ENCODE measurements around the gene BBX. TPM values are rescaled to one million over a fixed set of nuclear protein-coding genes. Genes with fewer than 3 reads are reported as not detected.

BBX gene
- total and polyA plus RNA-seq, 2 of the 13 experiments (the other 11 are each of a cell fraction or from before 2014, with no cell fraction given), result 13.7 to 23.2 TPM

DNA sequence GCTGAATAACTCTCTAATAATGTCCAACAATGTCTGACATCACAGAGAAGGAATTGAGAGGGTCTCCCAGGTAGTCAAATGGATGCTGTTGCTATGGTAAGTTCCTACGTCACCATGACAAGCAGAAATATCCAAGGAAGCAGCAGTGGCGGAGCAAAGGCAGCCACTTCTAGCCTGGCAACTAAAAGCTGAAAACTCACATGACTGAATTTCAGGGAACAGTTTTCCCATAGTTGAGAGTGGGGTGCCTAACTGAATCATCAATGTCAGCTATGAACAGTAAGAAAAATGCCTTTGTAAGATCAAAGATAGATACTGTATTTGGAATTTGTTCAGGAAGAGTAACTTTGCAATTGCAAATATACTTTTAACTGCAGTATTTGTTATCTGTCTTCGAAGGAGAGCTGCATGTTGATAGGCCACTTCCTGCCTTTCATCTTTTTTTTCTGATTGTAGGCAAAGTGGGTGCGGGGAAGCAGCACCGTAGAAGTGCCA is 161.7 kb downstream of the BBX start (continued):
- TF ChIP-seq IKZF4 (CRISPR knock-in tag; IDR thresholded peaks at IDR 0.05; ENCODE audit: borderline replicate concordance, low read depth, not compliant biosample characterization), result no peak
- TF ChIP-seq, protein P1, sequence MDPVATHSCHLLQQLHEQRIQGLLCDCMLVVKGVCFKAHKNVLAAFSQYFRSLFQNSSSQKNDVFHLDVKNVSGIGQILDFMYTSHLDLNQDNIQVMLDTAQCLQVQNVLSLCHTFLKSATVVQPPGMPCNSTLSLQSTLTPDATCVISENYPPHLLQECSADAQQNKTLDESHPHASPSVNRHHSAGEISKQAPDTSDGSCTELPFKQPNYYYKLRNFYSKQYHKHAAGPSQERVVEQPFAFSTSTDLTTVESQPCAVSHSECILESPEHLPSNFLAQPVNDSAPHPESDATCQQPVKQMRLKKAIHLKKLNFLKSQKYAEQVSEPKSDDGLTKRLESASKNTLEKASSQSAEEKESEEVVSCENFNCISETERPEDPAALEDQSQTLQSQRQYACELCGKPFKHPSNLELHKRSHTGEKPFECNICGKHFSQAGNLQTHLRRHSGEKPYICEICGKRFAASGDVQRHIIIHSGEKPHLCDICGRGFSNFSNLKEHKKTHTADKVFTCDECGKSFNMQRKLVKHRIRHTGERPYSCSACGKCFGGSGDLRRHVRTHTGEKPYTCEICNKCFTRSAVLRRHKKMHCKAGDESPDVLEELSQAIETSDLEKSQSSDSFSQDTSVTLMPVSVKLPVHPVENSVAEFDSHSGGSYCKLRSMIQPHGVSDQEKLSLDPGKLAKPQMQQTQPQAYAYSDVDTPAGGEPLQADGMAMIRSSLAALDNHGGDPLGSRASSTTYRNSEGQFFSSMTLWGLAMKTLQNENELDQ (CRISPR knock-in tag; IDR thresholded peaks at IDR 0.05; ENCODE audit: borderline replicate concordance), result no peak
- TF ChIP-seq NCOR1 (IDR thresholded peaks at IDR 0.05; ENCODE audit: borderline replicate concordance, low read length), result no peak
- TF ChIP-seq ZZZ3 (CRISPR knock-in tag; IDR thresholded peaks at IDR 0.05; ENCODE audit: borderline replicate concordance), result no peak
- peak; percentile 50; the same call in 1 of the 2 replicates for TF ChIP-seq POGZ (CRISPR knock-in tag; IDR thresholded peaks at IDR 0.05)
- TF ChIP-seq MIXL1 (CRISPR knock-in tag; IDR thresholded peaks at IDR 0.05), result peak; percentile 76; the same call in 1 of the 2 replicates
- no peak for TF ChIP-seq ZNF138 (CRISPR knock-in tag; IDR thresholded peaks at IDR 0.05; ENCODE audit: low read depth)
- TF ChIP-seq ZMYM2 (CRISPR knock-in tag; IDR thresholded peaks at IDR 0.05), result no peak
- TF ChIP-seq RFX3 (CRISPR knock-in tag; IDR thresholded peaks at IDR 0.05), result peak; percentile 60
- peak; percentile 30; the same call in 1 of the 2 replicates for TF ChIP-seq NFYC (CRISPR knock-in tag; IDR thresholded peaks at IDR 0.05)
- TF ChIP-seq, protein P2, sequence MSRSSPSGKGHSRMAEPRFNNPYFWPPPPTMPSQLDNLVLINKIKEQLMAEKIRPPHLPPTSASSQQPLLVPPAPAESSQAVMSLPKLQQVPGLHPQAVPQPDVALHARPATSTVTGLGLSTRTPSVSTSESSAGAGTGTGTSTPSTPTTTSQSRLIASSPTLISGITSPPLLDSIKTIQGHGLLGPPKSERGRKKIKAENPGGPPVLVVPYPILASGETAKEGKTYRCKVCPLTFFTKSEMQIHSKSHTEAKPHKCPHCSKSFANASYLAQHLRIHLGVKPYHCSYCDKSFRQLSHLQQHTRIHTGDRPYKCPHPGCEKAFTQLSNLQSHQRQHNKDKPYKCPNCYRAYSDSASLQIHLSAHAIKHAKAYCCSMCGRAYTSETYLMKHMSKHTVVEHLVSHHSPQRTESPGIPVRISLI (CRISPR knock-in tag; IDR thresholded peaks at IDR 0.05; ENCODE audit: borderline replicate concordance), result peak; percentile 95
- no peak for TF ChIP-seq SP4 (CRISPR knock-in tag; IDR thresholded peaks at IDR 0.05)
- TF ChIP-seq, protein P3, sequence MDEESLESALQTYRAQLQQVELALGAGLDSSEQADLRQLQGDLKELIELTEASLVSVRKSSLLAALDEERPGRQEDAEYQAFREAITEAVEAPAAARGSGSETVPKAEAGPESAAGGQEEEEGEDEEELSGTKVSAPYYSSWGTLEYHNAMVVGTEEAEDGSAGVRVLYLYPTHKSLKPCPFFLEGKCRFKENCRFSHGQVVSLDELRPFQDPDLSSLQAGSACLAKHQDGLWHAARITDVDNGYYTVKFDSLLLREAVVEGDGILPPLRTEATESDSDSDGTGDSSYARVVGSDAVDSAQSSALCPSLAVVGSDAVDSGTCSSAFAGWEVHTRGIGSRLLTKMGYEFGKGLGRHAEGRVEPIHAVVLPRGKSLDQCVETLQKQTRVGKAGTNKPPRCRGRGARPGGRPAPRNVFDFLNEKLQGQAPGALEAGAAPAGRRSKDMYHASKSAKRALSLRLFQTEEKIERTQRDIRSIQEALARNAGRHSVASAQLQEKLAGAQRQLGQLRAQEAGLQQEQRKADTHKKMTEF (CRISPR knock-in tag; IDR thresholded peaks at IDR 0.05), result peak; percentile 70; the same call in 1 of the 2 replicates
- no peak for TF ChIP-seq ZXDC (CRISPR knock-in tag; IDR thresholded peaks at IDR 0.05)
- no peak for TF ChIP-seq ZNF839 (CRISPR knock-in tag; IDR thresholded peaks at IDR 0.05; ENCODE audit: borderline replicate concordance)
- TF ChIP-seq DMAP1 (CRISPR knock-in tag; IDR thresholded peaks at IDR 0.05), result no peak; the same call in 1 of the 2 replicates
- TF ChIP-seq HOXD1 (CRISPR knock-in tag; IDR thresholded peaks at IDR 0.05), result no peak
- no peak for TF ChIP-seq ZNF30 (CRISPR knock-in tag; IDR thresholded peaks at IDR 0.05)
- TF ChIP-seq MYC (CRISPR knock-in tag; IDR thresholded peaks at IDR 0.05; ENCODE audit: borderline replicate concordance), result no peak
- TF ChIP-seq KMT2B (CRISPR knock-in tag; IDR thresholded peaks at IDR 0.05), result peak; percentile 40; the same call in 1 of the 2 replicates
- TF ChIP-seq ZKSCAN1 (IDR thresholded peaks at IDR 0.05; ENCODE audit: low read length), result no peak
